HepG2 (cell line): ENCODE measurements around the gene CLIC3. TPM values are rescaled to one million over a fixed set of nuclear protein-coding genes. Genes with fewer than 3 reads are reported as not detected.

Source experiments
- ARID2 ChIP-seq: sonication (generic); formaldehyde crosslinking; IDR thresholded peaks from 2 replicates; pipeline ENCODE4 v1.8.1; 2022; ENCODE audit warnings: mild to moderate bottlenecking, missing genetic modification reagents, borderline replicate concordance
- ARNTL ChIP-seq: sonication (generic); formaldehyde crosslinking; IDR thresholded peaks from 2 replicates; pipeline ENCODE4 v1.4.0; 2020; ENCODE audit warnings: mild to moderate bottlenecking, missing genetic modification reagents
- ATF5 ChIP-seq: sonication (generic); formaldehyde crosslinking; IDR thresholded peaks from 2 replicates; pipeline ENCODE4 v1.4.0; 2020; ENCODE audit warnings: mild to moderate bottlenecking, low read depth, missing genetic modification reagents
- GMEB2 ChIP-seq: IDR thresholded peaks from 2 replicates; pipeline ENCODE4 v1.6.1; 2016; ENCODE audit warnings: missing biosample characterization, missing genetic modification reagents, low read depth
- HMGA1 ChIP-seq: sonication (generic); formaldehyde crosslinking; conservative IDR thresholded peaks from 2 replicates; pipeline ENCODE4 v1.4.0; 2020; ENCODE audit warnings: missing genetic modification reagents
- KAT8 ChIP-seq: IDR thresholded peaks from 2 replicates; pipeline ENCODE4 v1.6.1; 2016; ENCODE audit warnings: missing genetic modification reagents, missing compliant biosample characterization
- MATR3 ChIP-seq: sonication (generic); formaldehyde crosslinking; IDR thresholded peaks from 2 replicates; pipeline ENCODE4 v1.4.0; 2020; ENCODE audit warnings: missing genetic modification reagents
- PRDM15 ChIP-seq: sonication (generic); formaldehyde crosslinking; IDR thresholded peaks from 2 replicates; pipeline ENCODE4 v1.4.0; 2020; ENCODE audit warnings: missing genetic modification reagents
- SOX6 ChIP-seq, 2 experiments: fragments of 450-650 bp in 1 of 2; sonication (generic) in 1 of 2; formaldehyde crosslinking in 1 of 2; IDR thresholded peaks; 2 replicates each; pipeline versions ENCODE4 v1.4.0 to v1.6.1; 2017 to 2020; ENCODE audit warnings: antibody characterized with exemption in 1 of 2, mild to moderate bottlenecking in 1 of 2, missing genetic modification reagents in 1 of 2
- polyA plus RNA-seq, 8 experiments: library from polyadenylated mRNA; depleted of rRNA in 3 of 8; stranded (reverse) in 7 of 8; unstranded in 1 of 8; fragments of >200 nt; fragmentation: Illumina TruSeq in 4 of 8; extraction: Trizol in 4 of 8; gene quantifications; 2 replicates each; pipeline versions ENCODE4 v1.2.1 to v1.2.3, GENCODE V29; 2011 to 2016; ENCODE audit warnings: low read depth in 4 of 8, missing spikeins in 1 of 8, mixed read lengths in 1 of 8; ENCODE audit not compliant: insufficient read depth in 1 of 8
- total RNA-seq, 5 experiments: library from RNA; depleted of rRNA; stranded (reverse); fragments of >200 nt; fragmentation: Illumina TruSeq; extraction: Trizol; gene quantifications; 2 replicates each; pipeline ENCODE4 v1.2.3, GENCODE V29; 2016; ENCODE audit warnings: low read depth in 1 of 5
- TF ChIP-seq, protein P1 (sequence below): sonication (generic); formaldehyde crosslinking; IDR thresholded peaks from 2 replicates; pipeline ENCODE4 v1.8.1; 2023; ENCODE audit warnings: mild to moderate bottlenecking, missing genetic modification reagents, borderline replicate concordance
- TF ChIP-seq, protein P2 (sequence below): sonication (generic); formaldehyde crosslinking; IDR thresholded peaks from 2 replicates; pipeline ENCODE4 v1.5.0; 2020; ENCODE audit warnings: missing genetic modification reagents
- TF ChIP-seq, protein P3 (sequence below): sonication (generic); formaldehyde crosslinking; IDR thresholded peaks from 2 replicates; pipeline ENCODE4 v1.9.0; 2021; ENCODE audit warnings: missing genetic modification reagents, borderline replicate concordance

CLIC3 gene
- total and polyA plus RNA-seq, 2 of the 13 experiments (the other 11 are each of a cell fraction or from before 2014, with no cell fraction given), result 0.51 to 1.5 TPM

GRCh38 chr9:137013571-137013940 lies 17.2 kb upstream of the CLIC3 start (continued):
- TF ChIP-seq PRDM15 (no peak), MATR3 (CRISPR knock-in tag) (no peak), SOX6 (IDR thresholded peaks at IDR 0.05) (no peak), SOX6 (CRISPR knock-in tag; IDR thresholded peaks at IDR 0.05) (no peak), ATF5 (CRISPR knock-in tag) (no peak), ARNTL (CRISPR knock-in tag) (no peak), GMEB2 (CRISPR knock-in tag) (no peak), ARID2 (CRISPR knock-in tag) (no peak), HMGA1 (CRISPR knock-in tag) (no peak), KAT8 (CRISPR knock-in tag) (no peak)
- TF ChIP-seq, protein P1, sequence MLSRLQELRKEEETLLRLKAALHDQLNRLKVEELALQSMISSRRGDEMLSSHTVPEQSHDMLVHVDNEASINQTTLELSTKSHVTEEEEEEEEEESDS (CRISPR knock-in tag), result no peak
- TF ChIP-seq, protein P2, sequence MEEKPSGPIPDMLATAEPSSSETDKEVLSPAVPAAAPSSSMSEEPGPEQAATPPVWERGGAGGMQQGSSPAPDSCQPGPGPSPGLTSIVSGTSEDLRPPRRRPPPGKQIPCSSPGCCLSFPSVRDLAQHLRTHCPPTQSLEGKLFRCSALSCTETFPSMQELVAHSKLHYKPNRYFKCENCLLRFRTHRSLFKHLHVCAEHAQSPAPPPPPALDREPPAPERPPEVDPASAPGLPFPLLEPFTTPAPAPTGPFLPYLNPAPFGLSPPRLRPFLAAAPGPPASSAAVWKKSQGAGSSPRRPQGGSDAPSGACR (CRISPR knock-in tag), result no peak
- TF ChIP-seq, protein P3, sequence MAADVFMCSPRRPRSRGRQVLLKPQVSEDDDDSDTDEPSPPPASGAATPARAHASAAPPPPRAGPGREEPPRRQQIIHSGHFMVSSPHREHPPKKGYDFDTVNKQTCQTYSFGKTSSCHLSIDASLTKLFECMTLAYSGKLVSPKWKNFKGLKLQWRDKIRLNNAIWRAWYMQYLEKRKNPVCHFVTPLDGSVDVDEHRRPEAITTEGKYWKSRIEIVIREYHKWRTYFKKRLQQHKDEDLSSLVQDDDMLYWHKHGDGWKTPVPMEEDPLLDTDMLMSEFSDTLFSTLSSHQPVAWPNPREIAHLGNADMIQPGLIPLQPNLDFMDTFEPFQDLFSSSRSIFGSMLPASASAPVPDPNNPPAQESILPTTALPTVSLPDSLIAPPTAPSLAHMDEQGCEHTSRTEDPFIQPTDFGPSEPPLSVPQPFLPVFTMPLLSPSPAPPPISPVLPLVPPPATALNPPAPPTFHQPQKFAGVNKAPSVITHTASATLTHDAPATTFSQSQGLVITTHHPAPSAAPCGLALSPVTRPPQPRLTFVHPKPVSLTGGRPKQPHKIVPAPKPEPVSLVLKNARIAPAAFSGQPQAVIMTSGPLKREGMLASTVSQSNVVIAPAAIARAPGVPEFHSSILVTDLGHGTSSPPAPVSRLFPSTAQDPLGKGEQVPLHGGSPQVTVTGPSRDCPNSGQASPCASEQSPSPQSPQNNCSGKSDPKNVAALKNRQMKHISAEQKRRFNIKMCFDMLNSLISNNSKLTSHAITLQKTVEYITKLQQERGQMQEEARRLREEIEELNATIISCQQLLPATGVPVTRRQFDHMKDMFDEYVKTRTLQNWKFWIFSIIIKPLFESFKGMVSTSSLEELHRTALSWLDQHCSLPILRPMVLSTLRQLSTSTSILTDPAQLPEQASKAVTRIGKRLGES (CRISPR knock-in tag), result no peak
